Astrocyte of the spinal cord (primary cell): ENCODE data around the gene OCSTAMP.

Source experiments
- DNase-seq: peaks from one replicate; pipeline ENCODE4 v3.0.0; 2011; ENCODE audit warnings: low read depth, low spot score
- H3K4me3 ChIP-seq: 2 replicates; pipeline ENCODE4 v1.5.1; 2011; ENCODE audit warnings: low read depth, mild to moderate bottlenecking, low read length, moderate library complexity
- CTCF ChIP-seq: IDR thresholded peaks from 2 replicates; pipeline ENCODE4 v1.5.1; 2012; ENCODE audit warnings: low read depth, mild to moderate bottlenecking, low read length, inconsistent platforms
- in situ Hi-C: cut with HindIII; loops from 2 replicates; pipeline ENCODE4 v1.10.0; 2017; ENCODE audit warnings: low sequenced_read_pairs

The OCSTAMP gene

GRCh38 chr20:46501337-46501942, 49.0 kb downstream of the OCSTAMP start:
- H3K4me3 ChIP-seq, result no peak overlapping the region
- TF ChIP-seq CTCF, result no peak
- in situ Hi-C loops, result no loop called here
- no peak for DNase-seq

- no peak for TF ChIP-seq CTCF
- no peak overlapping the region for H3K4me3 ChIP-seq
- DNase-seq, result no peak
- in situ Hi-C loops, result no loop called here
Observed at GRCh38 chr20:46494077-46494476, 56.4 kb downstream of the OCSTAMP start.

GRCh38 chr20:46491354-46491753, 59.1 kb downstream of the OCSTAMP start:
- in situ Hi-C loops, result no loop called here
- no peak for DNase-seq
- H3K4me3 ChIP-seq, result no peak overlapping the region
- no peak for TF ChIP-seq CTCF
